Neutrophil (primary cell): ENCODE data around the gene C13orf46.
"Not testable (repeated sequence)": the region's sequence is repeated elsewhere in the genome, so short reads cannot be mapped to it uniquely, and the experiment has no call there.

ENCODE experiments used
- H3K27ac ChIP-seq: fragments of 200-600 bp; sonication (generic); 2 replicates; pipeline ENCODE4 v1.5.1; 2016; ENCODE audit warnings: mild to moderate bottlenecking, moderate library complexity
- H3K27me3 ChIP-seq: fragments of 200-600 bp; sonication (generic); 2 replicates; pipeline ENCODE4 v1.6.0; 2016; ENCODE audit warnings: mild to moderate bottlenecking
- H3K36me3 ChIP-seq: fragments of 200-600 bp; sonication (generic); 2 replicates; pipeline ENCODE4 v1.5.1; 2017
- H3K4me1 ChIP-seq, 2 experiments: fragments of 200-600 bp in 1 of 2; sonication (generic) in 1 of 2; 1 replicate in 1 of 2; 2 replicates in 1 of 2; pipeline versions ENCODE4 v1.5.1 to v1.6.1; 2013 to 2016; ENCODE audit warnings: low read depth in 1 of 2, low read length in 1 of 2, mild to moderate bottlenecking in 1 of 2, moderate library complexity in 1 of 2; ENCODE audit not compliant: control insufficient read depth in 1 of 2, insufficient read depth in 1 of 2
- H3K4me3 ChIP-seq, 2 experiments: fragments of 200-600 bp in 1 of 2; sonication (generic) in 1 of 2; 1 replicate in 1 of 2; 2 replicates in 1 of 2; pipeline ENCODE4 v1.5.1; 2013 to 2016; ENCODE audit warnings: low read depth in 1 of 2, low read length in 1 of 2, mild to moderate bottlenecking in 1 of 2, moderate library complexity in 1 of 2
- H3K9me3 ChIP-seq: fragments of 200-600 bp; sonication (generic); 2 replicates; pipeline ENCODE4 v1.5.1; 2016
- TF ChIP-seq, protein P1 (sequence below): fragments of 200-600 bp; sonication (generic); IDR thresholded peaks from 2 replicates; pipeline ENCODE4 v1.5.1; 2016; ENCODE audit warnings: antibody characterized with exemption

The C13orf46 gene

DNA sequence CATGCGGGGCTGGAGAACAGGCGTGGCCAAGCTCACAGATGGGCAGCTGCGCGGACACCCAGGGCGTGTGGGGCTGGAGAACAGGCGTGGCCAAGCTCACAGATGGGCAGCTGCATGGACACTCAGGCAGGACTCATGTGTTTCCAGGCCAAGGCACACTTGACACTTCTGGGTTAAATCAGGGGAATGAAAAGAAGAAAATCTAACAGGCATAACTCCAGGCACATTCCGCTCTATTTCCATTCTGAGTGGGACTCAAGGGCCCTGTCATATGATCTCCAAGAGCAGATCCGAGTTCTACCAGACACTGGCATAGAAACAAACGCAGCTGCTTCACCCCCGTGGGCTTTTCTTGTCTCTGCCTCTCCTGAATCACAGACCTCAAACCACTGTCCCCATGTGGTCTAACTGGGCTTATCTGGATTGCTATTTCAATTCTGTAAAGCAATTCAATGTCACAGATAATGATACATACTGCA, 17.4 kb upstream of the C13orf46 start:
- TF ChIP-seq, protein P1, sequence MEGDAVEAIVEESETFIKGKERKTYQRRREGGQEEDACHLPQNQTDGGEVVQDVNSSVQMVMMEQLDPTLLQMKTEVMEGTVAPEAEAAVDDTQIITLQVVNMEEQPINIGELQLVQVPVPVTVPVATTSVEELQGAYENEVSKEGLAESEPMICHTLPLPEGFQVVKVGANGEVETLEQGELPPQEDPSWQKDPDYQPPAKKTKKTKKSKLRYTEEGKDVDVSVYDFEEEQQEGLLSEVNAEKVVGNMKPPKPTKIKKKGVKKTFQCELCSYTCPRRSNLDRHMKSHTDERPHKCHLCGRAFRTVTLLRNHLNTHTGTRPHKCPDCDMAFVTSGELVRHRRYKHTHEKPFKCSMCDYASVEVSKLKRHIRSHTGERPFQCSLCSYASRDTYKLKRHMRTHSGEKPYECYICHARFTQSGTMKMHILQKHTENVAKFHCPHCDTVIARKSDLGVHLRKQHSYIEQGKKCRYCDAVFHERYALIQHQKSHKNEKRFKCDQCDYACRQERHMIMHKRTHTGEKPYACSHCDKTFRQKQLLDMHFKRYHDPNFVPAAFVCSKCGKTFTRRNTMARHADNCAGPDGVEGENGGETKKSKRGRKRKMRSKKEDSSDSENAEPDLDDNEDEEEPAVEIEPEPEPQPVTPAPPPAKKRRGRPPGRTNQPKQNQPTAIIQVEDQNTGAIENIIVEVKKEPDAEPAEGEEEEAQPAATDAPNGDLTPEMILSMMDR, result no peak
- no peak overlapping the region for H3K4me3 ChIP-seq
- H3K4me1 ChIP-seq, result no peaks in the 10 kb centered on the region
- no peak overlapping the region for H3K27ac ChIP-seq
- no peaks in the 10 kb centered on the region for H3K27me3 ChIP-seq
- no peaks in the 10 kb centered on the region for H3K9me3 ChIP-seq
- peaks cover 60% of the 10 kb centered on the region for H3K36me3 ChIP-seq

DNA sequence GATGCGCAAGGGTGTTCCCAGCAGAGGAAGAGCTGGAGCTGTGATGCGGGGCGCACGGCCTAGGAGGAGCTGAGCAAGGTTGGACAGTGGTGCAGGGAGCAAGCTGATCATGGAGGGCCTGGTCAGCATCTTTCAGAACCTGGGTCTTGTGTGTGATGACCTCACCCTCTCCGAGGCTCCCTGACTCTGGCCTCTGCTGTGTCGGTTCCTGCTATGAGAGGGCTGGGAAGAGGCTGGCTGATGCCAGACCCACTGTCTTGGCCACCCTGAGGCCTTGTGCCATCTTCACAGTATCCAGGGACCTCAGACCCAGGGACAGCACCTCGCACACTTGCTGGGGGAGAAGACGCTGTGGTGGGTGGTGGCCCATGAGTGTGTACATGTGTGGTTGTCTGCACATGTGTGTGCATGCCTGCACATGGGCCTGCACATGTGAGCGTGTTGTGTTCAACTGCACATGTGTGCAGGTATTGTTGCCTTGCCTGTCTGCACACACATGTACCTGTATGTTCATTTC, 16.5 kb upstream of the C13orf46 start:
- Histone ChIP-seq H3K4me1 (no peaks in the 10 kb centered on the region), H3K27me3 (no peaks in the 10 kb centered on the region), H3K4me3 (no peak overlapping the region), H3K27ac (no peak overlapping the region), H3K36me3 (peaks cover 55% of the 10 kb centered on the region), H3K9me3 (no peaks in the 10 kb centered on the region)
- TF ChIP-seq, protein P1, result no peak

DNA sequence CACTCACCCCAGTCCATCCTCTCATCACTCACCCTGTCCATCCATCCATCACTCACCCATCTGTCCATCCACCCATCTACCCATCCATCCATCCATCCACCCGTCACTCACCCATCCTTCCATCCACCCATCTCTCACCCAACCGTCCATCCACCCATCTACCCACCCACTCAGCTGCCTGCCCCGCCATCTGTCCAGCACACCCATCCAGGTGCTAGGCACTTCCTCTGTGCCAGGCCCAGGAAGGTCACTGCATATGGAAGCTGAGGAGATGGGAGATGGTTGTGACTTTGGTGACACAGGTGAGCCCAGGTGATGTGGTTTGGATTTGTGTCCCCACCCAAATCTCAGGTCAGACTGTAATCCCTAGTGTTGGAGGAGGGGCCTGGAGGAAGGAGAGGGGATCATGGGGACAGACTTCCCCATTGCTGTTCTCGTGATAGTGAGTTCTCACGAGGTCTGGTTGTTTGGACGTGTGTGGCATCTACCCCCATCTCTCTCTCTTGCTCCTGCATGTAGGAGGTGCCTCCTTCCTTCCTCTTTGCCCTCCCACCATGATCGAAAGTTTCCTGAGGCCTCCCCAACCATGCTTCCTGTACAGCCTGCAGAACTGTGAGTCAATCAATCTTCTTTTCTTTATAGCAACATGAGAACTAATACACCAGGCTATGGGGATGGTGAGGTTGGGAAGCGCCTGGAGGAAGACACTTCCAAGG, 15.9 kb upstream of the C13orf46 start:
- TF ChIP-seq, protein P1, result no peak
- no peaks in the 10 kb centered on the region for H3K9me3 ChIP-seq
- no peaks in the 10 kb centered on the region for H3K4me1 ChIP-seq
- H3K27ac ChIP-seq, result no peak overlapping the region
- H3K4me3 ChIP-seq, result no peak overlapping the region
- H3K27me3 ChIP-seq, result no peaks in the 10 kb centered on the region
- peaks cover 48% of the 10 kb centered on the region for H3K36me3 ChIP-seq

DNA sequence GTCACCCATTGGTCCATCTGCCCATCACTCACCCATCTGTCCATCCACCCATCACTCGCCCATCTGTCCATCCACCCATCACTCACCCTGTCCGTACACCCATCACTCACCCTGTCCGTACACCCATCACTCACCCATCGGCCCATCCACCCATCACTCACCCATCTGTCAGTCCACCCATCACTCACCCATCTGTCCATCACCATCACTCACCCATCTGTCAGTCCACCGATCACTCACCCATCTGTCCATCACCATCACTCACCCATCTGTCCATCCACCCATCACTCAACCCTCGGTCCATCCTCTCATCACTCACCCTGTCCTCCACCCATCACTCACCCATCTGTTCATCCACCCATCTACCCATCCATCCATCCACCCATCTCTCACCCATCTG, 15.0 kb upstream of the C13orf46 start:
- not testable (repeated sequence) for H3K27ac ChIP-seq, H3K4me3 ChIP-seq, H3K27me3 ChIP-seq, H3K9me3 ChIP-seq, H3K4me1 ChIP-seq
- H3K36me3 ChIP-seq, result peaks cover 44% of the 10 kb centered on the region

DNA sequence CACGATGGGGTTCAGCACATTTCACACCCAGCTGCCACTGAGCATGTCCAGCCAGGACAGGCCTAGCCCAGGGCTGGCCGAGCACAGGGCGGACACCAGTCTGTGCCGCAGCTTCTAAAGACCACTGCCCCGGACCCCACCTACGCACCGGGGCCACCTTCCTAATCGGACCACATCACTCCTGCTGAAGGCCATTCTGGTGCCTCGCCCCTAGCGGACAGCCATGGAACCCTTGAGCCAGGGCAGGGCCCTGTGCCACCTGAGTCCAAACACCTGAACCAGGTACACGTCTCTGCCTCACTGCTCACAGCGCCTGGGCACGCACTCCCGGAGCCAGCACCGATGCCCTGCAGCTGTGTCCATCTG, 8.4 kb upstream of the C13orf46 start:
- Histone ChIP-seq H3K27me3 (no peaks in the 10 kb centered on the region), H3K4me3 (no peak overlapping the region), H3K4me1 (no peaks in the 10 kb centered on the region), H3K27ac (no peak overlapping the region), H3K36me3 (peaks cover 55% of the 10 kb centered on the region), H3K9me3 (no peaks in the 10 kb centered on the region)
- TF ChIP-seq, protein P1, result no peak

DNA sequence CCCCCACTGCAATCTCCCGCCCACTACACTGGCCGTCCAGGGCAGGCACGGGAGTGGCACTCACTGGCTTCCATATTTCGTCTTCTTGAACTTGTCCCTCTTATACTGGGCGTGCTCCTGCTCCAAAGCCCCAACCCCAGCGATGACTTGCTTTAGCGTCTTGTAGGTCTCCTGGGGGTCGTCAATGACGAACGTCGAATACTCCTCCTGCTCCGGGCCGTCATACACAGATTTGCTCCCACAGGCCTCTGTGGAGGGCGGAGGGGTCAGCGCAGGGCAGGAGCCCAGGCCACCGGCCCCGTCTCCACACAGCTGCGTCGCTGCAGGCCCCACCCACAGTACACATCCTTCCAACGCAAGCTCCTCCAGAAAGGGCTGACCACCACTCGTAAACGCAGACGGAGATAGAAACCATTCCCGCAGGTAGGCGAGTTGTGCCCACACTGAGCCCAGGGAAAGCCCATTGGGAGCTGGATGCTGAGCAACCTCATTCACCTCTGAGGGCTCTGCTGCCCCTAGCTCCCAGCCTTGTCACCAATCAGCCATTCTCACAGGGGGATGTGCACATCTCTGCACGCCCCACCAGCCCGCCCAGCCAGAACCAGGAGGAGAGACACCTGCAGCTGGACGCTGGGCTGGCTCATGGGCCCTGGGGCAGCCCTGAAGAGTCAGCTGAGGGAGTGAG, 7.9 kb upstream of the C13orf46 start:
- TF ChIP-seq, protein P1, result no peak
- Histone ChIP-seq H3K4me3 (no peak overlapping the region), H3K4me1 (no peaks in the 10 kb centered on the region), H3K27ac (no peak overlapping the region), H3K9me3 (no peaks in the 10 kb centered on the region), H3K36me3 (peaks cover 61% of the 10 kb centered on the region), H3K27me3 (no peaks in the 10 kb centered on the region)
